T-helper 2 cell (primary cell): ENCODE data around the gene C1orf115.
"Not testable (repeated sequence)": the region's sequence is repeated elsewhere in the genome, so short reads cannot be mapped to it uniquely, and the experiment has no call there.

Experiments
- DNase-seq, 5 experiments: peaks; one replicate each; pipeline versions ENCODE4 v3.0.0 to v3.0.0-alpha.2; 2012 to 2022

C1orf115 gene

DNA sequence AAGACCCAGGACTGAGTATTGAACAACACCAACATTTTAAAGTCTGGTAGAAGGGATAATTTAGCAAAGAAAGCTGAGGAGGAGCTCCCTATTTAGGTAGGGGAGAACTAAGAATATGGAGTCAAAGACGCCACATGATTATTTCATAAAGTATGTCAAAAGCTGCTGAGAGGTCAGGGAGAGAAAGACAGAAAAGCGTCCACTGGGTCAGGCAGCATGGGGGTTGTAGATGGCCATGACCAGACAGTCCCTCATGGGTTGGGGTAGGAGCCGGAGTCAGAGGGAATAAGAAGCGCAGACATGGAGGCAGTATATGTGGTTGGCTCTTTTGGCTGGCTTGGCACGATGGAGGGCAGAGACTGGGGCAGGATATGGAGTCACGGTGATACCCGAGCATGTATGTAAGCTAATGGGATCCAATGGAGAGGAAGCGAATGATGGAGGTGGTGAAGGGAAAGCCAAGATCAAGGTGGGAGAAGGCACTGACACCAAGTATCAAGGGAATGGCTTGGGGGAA, 4.8 kb downstream of the C1orf115 start:
- no peak for DNase-seq

DNA sequence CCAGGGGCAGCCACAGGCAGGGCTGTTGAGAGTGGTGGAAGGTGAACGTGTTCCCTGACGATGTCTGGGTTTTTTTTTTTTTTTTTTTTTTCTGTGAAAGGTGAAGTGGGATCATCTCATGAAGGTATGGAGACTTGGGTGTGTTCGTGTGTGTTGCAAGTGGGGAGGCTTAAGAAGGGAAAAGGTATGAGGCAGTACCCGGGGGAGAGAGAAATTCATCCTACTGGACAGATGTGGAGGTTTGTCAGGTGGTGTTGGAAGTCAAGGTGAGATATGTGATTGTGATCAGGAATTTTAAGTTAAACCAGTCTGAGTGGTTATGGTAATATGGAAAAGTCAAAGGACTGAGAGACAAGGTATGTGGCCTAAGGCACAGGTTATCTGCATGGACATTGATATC, 5.3 kb downstream of the C1orf115 start:
- no peak for DNase-seq

DNA sequence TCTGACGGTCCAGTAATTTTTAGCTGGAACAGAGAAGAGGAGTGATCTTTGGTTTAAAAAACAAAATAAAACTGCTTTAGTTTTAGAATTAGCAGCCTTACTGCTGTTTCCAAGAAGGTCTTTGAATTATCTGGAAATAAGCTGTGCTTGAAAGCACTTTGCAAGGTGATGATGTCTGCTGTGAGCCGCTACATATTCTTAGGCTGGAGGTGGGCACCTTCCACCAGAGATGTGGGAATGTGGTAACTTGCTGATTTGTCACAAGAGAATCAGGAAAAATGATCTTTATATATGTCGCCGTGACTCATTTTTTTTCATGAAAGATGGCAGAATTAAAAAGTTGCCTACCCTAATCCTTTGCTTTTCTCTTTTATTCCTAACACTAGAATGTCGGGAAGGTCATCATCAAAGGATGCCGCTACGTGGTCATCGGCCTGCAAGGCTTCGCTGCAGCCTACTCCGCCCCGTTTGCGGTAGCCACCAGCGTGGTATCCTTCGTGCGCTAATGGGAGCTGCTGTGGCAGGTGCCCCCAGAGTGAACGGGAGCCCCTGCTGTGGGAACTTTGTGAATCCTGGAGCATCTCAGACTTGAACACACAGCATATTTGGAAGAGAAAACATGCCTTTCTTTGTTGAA, 6.2 kb downstream of the C1orf115 start:
- no peak for DNase-seq

DNA sequence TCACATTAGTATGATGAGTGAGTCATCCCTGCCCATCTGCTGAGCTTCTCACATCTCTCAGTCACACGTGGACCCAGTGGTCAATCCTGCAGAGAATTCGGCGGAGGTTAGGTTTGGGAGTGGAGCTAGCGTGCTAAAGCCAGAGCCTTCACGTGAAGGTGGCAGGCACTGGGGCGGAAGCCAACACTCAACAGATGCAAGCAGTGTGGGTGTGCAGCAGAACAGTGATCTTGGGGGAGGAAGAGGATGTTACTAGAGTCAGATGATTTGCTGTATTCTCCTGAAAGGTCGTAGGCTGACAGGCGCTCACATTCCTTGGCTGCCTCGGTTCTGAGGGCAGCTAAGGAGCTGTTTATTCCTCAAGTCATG, 6.7 kb downstream of the C1orf115 start:
- no peak for DNase-seq

DNA sequence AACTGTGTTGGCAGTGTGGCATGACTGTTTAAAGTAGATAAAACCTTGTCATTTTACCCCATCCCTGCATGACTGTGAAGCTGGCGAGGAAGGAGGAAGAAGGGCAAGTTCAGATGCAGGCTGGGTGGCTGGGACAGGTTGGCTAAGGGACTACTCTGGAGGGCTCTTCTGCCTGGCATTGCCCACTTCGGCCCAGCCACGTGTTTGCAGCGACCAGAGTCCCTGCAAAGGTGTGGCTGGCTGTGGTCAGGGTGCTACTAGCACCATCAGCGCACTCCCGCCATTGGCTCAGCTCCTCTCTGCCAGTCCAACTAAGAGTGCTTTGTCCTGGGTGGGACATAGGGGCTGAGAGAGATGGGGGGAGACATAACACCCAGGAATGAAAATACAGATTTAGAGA, 7.2 kb downstream of the C1orf115 start:
- DNase-seq: no peak

DNA sequence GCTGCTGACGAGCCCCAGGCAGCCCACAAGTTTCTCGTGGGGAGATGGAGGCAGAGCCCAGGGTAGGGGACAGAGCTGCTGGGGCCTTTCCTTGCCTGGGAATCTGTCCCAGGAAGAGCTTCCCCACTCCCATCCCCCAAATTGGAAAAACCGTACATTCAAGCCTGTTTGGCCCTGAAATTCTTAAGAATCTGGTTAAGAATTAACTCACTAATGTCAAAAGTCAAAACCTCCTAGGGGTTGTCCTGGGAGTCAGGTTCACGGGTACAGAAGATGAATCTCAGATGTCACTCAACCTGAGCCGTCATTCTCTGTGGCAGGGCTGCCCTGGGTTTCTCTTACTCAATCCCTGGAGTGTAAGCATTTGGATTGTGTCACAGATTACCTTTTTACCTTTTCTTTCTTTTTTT, 8.4 kb downstream of the C1orf115 start:
- no peak for DNase-seq

DNA sequence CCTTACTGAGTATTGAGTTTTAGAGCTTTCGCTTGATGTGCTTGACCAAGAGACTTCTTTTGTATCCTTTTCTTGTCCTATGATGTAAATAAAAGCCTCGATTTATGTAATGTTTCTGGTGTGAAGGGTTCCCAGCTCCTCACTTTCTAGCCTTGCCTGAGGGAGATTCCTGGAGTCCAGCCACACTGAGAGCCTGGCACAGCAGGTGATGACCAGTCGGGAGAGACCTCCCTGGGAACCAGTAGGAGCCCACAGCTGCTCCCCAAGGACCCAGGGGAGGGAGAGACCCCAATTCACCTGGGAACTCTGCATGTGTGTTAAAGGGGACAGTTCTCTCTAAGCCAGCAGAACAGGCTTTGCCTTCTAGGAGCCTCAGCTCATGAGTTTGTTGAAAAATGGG, 8.9 kb downstream of the C1orf115 start:
- no peak for DNase-seq

DNA sequence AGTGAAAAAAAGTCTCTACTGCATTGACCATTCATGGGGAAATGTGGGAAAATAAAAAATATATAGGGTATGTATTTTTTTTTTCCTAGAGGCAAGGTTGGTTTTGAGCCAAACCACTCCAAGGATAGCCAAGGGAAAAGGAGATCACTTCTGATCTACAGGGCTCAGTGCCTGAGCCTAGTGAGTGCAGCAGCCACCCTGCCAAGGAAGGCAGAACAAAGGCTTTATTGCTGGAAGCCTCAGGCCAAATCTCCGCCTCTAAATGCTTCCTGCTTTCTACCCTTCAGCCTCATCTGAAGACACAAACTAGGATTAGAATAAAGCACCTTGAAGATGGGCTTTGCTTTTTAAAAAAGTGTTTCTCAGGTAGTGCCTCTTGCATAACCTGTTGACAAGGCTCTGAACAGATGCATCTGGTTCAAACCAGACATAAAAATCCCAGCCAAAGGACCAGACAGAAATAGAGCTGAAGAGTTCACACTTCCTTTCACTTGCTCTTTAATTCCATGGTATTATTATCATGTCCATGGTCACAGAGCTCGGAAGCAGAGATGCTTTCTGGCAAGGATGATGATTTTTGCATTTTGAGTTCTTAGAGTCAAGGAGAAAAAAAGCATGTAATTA, 10.5 kb downstream of the C1orf115 start:
- no peak for DNase-seq

DNA sequence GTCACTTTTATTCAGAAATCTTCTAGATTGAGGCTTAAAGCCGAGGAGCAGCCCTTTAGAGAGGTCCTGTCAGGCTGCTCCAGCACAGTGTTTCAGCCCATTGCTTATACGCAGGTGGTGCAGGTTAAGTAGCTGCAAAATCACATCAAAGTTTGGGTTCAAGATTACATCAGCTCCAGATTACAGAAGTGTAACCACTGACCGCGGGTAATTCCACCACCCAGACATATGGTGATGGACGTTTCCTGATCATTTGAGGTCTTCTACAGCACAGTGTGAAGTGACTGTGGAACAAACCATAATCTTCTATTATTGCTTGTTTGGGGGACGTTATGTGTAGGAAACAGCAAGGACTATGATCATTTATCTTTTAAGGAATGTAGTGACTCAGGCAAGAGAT, 11.8 kb downstream of the C1orf115 start:
- peak in 1 of 5 experiments; percentile 50 for DNase-seq

DNA sequence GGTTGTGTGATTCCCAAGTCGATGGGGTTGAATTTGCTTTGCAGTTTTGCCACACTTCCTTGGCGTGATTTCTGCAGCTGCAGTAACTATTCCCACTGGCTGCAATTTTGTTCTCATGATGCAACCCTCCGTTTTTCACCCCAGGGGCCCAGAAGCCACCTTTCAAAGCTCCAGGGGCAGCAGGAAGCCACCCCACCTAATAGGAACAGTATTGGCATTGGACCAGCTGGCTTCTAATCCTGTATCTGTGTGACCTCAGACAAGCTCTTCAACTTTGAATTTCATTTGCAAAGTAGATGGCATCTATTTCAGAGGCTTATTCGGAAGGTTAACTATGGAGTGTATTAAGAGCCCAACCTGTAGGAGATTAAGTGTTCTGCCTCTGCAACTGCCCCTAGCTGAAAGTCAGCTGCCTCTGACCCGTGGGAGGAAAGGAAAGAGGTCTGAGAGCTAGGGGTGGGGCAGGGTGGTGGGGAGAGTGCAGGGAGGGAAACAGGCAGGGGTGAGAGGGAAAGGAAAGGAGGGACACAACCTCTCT, 12.6 kb downstream of the C1orf115 start:
- no peak for DNase-seq

DNA sequence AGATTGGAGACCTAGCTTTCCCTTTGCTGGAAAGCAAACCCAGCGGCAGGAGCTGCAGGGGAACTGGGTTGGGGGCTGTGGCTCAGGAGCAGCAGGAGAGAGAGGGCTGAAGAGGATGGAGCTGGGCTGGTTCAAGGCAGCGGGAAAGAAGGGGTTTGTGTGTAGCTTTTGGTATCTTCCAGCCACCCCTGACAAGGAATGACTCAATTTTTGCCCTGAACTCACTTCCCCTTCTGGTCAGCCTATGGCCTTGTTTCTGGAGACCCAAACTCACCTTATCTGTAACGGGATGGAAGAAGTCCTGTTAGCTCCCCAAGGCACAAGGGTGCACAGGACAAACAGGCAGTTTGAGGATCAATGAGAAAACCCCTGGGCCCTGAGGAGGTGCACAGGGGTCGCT, 13.1 kb downstream of the C1orf115 start:
- DNase-seq: no peak

DNA sequence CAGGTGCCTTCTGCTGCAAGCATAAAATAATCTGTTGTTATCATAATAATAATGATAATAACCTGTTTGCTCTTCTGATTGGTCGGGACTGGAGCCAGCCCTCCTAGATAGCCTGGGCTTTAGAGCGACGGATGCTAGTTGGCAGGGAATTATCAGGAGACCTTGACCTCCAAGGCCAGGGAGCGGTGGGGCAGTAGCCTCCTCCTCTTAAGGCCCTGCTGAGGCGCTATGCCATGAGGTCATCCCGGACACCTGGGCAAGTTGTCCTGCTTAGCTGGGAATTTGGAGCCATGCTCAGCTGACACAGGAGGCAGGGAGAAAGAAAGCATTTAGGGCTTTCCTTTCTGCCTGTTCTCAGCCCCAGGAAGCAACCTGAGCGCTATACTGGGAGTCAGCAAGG, 15.6 kb downstream of the C1orf115 start:
- no peak for DNase-seq

DNA sequence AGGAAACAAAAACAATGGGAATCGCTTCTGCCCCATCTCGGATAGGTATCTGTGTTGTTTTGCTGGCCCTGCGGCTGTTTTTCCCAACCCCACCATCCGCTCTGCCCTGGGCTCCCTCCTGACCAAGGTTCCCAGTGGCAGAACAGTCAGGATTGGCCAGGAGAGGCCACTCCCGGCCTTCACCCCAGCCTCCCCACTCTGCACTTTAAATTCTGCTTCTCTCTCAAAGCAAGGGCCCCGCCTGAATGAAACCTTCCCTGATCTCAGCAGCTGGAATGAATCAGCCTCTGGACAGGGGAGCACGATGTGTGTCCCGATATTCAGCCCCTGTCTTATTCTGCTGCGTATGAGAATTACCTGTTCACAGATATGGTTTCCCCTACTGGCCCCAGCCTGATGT, 16.3 kb downstream of the C1orf115 start:
- no peak for DNase-seq

DNA sequence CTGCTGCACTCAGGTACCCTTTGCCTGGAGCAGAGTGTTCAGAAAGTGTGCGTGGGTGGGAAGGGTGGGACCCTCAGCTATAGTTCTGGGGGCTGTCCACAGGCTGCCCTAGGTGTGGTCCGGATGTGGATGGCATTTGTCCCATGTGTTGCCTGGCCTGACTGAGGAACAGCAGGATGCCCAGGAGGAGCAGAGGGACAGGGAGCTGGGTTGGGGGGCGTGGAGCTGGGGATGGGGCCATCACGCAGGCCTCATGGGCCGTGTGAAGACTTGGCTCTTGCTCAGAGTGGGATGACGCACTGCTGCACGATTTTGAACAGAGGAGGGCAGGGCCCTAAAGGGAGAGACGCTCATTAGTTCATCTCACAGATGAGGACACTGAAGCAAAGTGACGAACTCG, 17.0 kb downstream of the C1orf115 start:
- DNase-seq: no peak

DNA sequence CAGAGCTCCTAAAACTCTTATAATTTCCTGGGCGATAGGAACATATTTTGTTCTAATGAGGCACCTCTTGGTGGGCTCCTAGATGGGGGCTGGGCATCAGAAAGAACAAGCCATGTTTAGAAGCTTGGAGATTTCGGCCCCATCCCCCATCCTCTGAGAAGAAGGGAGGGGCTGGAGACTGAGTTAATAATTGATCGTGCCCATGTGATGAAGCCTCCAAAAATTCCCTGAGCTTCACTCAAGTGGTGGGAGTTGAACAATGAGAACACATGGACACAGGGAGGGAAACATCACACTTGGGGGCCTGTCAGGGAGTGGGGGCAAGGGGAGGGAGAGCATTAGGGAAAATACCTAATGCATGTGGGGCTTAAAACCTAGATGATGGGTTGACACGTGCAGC, 18.1 kb downstream of the C1orf115 start:
- DNase-seq: no peak

DNA sequence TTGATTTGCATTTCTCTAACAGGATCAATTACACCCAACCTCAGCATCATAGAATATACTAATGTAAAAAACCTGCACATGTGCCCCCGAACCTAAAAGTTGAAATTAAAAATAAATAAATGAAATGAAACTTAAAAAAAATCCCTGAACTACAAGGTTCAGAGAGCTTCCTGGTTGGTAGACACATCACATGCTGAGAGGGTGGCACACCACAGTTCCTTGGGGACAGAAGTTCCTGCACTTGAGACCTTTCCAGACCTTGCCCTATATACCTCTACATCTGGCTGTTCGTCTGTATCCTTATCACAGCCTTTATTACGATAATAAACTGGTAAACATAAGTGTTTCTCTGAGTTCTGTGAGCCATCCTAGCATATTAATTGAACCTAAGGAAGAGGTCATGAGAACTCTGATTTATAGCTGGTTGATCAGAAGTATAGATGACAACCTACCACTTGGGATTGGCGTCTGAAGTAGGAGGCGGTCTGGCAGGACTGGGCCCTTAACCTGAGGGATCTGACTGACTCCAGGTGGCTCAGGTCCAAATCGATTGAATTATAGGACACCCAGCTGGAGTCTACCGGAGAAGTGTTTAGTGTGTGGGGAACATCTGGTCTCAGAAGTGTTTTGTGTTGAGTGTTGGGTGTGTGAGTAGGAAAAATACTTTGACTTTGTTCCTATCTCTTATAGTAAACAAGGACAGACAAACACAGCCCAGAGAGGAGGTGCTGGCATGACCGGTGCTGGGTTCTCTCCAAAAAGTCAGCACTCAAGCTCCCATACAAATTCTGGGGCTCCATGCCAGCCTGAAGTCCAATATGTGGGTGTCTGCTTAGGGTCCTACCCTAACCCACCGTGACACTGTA, 19.0 kb downstream of the C1orf115 start:
- DNase-seq: no peak

DNA sequence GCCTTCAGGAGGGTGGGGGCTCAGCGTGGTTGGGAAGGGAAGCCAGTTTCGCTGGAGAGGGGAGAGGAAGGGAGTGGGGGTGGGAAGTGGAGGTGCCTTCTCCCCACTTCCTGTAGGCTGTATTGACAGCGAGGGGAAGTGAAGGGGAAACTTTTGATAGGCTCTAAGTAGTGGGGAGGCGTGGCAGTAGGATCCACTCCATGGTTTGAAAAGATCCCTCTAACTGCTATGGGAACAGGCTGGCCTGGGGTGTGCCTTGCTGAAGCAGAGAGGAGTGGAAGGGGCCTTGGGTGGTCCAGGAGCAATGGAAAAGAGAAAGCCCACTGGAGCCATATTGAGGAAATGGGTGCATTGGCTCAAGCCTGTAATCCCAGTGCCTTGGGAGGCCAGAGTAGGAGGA, 20.2 kb downstream of the C1orf115 start:
- DNase-seq: no peak

DNA sequence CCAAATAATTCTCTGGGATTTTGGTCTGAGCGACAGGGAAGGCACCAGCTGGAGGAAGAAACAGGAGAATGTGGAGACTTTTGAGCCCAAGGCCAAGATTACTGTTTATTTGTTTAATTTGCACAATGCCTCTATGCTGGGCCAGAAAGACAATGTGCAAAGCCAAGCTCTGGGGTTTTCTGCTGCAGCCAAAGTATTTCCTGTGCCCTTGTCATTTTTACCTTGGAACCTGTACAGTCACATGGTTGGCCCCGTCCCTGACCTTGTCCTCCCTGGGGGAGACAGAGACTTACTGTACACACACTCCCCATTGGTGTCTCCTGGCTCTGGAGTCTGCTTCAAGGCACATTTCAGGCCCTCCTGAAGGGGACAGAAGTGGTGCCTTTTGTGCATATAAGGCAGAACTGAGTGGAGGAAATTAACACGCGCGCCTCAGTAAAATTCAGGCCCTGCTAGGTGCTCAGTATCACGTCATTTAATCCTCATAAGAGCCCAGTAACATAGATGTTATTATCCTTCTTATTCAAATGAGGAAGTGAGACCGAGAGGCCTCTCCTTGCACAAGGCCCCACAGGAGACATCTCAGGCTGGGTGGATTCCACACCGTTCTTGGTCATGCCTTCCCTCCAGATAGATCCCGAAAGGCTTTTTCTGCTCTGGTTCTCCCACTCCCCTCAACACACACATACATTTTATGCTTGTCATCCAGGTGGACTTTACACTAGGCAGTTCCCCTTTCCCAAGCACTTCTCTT, 21.1 kb downstream of the C1orf115 start:
- no peak for DNase-seq

DNA sequence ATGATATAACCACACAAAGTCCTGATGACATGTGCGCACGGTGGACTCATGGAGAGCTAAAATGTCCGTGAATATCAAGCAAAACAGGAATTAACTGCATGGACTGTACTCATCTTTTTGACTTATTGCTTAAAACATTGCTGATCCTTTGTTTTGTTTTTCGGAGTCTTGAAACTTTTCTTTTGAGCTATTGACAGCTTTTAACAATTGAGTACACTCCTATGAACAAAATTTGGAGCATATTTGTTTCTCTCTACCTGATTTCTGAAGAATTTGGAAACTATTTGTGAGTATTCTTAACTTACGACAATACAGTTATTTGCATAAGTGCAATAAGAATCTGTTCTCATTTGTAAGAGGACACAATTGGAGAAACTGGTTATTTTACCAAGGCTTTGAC, 25.8 kb downstream of the C1orf115 start:
- not testable (repeated sequence) for DNase-seq

DNA sequence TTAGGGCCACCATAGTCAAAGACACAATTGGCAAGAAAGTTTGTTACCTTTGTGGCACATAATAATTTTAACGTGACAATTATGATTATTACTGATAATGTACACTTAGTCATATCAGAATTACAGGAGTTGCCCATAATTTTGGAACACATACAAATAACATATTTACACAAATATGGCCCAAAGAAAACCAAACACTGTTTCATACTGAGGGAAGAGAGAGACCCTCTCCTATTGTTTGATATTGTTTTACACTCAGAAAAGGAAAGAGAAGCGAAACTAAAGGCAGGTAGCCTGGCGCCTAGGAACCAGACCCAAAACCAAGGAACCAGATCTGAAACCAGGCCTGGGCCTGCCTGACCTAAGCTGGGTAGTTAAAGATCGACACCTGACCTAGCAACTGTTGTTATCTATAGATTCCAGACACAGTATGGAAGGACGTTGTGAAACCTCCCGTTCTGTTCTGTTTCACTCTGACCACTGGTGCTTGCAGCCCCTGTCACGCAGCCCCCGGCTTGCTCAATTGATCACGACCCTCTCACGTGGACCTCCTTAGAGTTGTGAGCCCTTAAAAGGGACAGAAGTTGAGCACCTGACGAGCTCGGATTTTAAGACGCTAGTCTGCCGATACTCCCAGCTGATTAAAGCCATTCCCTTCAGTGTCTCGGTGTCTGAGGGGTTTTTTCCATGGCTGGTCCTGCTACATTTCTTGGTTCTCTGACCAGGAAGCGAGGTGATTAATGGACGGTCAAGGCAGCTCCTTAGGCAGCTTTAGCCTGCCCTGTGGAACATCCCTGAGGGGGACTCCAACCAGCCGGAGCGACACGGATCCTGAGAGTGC, 27.9 kb downstream of the C1orf115 start:
- DNase-seq: no peak

DNA sequence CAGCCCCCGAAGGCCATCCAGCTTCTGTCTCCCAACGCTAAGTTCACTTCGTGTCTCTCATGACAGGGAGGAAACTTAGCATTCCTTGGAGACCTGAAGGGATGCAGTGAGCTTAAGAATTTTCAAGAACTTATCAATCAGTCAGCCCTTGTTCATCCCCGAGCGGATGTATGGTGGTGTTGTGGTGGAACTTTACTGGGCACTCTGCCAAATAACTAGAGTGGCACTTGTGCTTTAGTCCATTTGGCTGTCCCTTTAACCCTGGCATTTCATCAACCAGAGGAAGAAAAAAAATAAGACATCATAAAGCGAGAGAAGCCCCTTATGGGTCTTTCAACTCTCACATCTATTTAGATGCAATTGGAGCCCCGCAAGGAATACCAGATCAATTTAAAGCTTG, 31.1 kb downstream of the C1orf115 start:
- DNase-seq: not testable (repeated sequence)

DNA sequence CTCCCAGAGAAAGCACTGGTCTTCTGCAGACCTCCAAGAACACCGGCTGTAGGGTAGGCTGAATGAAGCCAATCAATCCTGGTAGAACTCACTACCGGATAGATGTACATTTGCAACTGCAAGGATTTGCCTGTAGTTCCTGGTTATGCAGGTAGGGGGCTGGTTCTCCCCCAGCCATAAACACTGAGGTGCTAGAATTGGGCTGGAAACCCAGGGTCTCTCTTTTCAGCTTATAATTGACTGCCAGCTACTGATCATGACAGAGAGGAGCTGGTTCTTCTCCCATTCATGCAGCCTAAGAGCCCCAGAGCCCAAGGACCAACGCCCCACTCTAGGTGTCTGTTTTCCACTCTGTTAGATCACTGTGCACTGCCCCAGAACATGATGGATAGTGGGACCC, 36.5 kb downstream of the C1orf115 start:
- no peak for DNase-seq
